Uterus (tissue), 4 donors: Measurements from ENCODE around the gene HDGFL3. TPM values are rescaled to one million over a fixed set of nuclear protein-coding genes. Genes with fewer than 3 reads are reported as not detected.

Experiments used
- DNase-seq, 2 donors: peaks; one replicate each; pipeline ENCODE4 v3.0.0-alpha.2; 2019 to 2020
- H3K27ac ChIP-seq, 2 donors: fragments of 200-600 bp; sonication (generic); 1 replicate in 1 of 2; 2 replicates in 1 of 2; pipeline ENCODE4 v1.5.1; 2016 to 2018
- H3K27me3 ChIP-seq, 2 donors: fragments of 200-600 bp; sonication (generic); one replicate each; pipeline ENCODE4 v1.5.1; 2018 to 2019; ENCODE audit warnings: control low read depth in 1 of 2
- H3K36me3 ChIP-seq, 2 donors: fragments of 200-600 bp; sonication (generic); one replicate each; pipeline ENCODE4 v1.5.1; 2019; ENCODE audit warnings: control low read depth in 1 of 2
- H3K4me1 ChIP-seq, 2 donors: fragments of 200-600 bp; sonication (generic); one replicate each; pipeline ENCODE4 v1.5.1; 2018 to 2019; ENCODE audit warnings: control low read depth in 1 of 2
- H3K4me3 ChIP-seq, 2 donors: fragments of 200-600 bp; sonication (generic); 1 replicate in 1 of 2; 2 replicates in 1 of 2; pipeline ENCODE4 v1.5.1; 2018 to 2019; ENCODE audit warnings: mild to moderate bottlenecking in 1 of 2
- H3K9me3 ChIP-seq, 2 donors: fragments of 200-600 bp; sonication (generic); one replicate each; pipeline ENCODE4 v1.5.1; 2019; ENCODE audit warnings: control low read depth in 1 of 2
- POLR2A ChIP-seq, 2 donors: fragments of 450-650 bp; IDR thresholded peaks; one replicate each; pipeline ENCODE4 v1.6.1; 2016; ENCODE audit warnings: antibody characterized with exemption in 2 of 2, mild to moderate bottlenecking in 1 of 2, moderate library complexity in 1 of 2
- intact Hi-C: fragments of 100-400 bp; cut with DNase I; formaldehyde crosslinking; loops from one replicate; pipeline ENCODE4 v1.15.1; 2023; ENCODE audit warnings: low total_unique reads
- total RNA-seq, 4 donors: library from RNA; depleted of rRNA in 3 of 4; stranded (reverse); fragments of >200 nt in 3 of 4; gene quantifications; one replicate each; pipeline versions ENCODE4 v1.1.0 to v1.2.4, GENCODE V29; 2014 to 2023
- TF ChIP-seq, protein P1 (sequence below), 4 experiments: fragments of 200-600 bp in 2 of 4; fragments of 450-650 bp in 2 of 4; sonication (generic) in 2 of 4; IDR thresholded peaks; one replicate each; pipeline ENCODE4 v1.5.1; 2016 to 2019; ENCODE audit warnings: antibody characterized with exemption in 4 of 4, mild to moderate bottlenecking in 2 of 4, moderate library complexity in 1 of 4
- donor health status: DM: yes; HTN: yes; CAD: no.

The HDGFL3 gene
- total RNA-seq, 4 donors from 2014 or later, result 12.8 to 70.9 (median 38.1) TPM

DNA sequence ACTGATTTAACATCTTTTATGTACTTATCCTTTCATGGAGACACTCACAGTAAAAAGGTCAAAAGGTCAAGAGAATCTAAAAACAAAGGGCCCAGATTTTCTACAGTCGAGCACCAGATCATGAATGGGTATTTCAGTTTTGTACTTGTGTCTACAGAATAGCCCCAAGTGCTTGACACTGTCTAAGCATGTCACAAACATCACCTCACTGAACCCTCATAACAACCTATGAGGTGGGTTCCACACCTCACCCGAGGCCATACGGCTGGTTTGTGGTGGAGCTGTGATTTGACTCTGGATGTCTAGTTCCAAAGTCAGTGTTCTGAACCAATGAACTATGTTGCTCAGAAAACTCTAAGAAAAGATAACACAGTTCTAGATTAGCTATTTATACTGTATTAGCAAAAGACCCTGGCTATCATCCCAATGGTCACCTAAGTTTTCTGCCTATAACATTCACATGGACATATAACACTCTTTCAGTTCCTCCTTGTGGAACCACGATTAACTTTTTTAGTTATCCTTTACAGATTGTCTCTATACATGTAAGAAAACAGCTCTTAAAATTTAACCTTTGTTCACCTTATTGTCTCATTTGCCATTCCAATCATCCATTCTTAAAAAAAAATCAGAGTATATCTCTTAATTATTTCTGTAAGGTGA lies 74.6 kb downstream of the HDGFL3 start:
- DNase-seq, result no peak
- Histone ChIP-seq H3K9me3 (no peaks in the 10 kb centered on the region), H3K27ac (no peak overlapping the region), H3K4me3 (no peak overlapping the region), H3K4me1 (no peaks in the 10 kb centered on the region), H3K36me3 (no peaks in the 10 kb centered on the region), H3K27me3 (no peaks in the 10 kb centered on the region)
- TF ChIP-seq, protein P1, sequence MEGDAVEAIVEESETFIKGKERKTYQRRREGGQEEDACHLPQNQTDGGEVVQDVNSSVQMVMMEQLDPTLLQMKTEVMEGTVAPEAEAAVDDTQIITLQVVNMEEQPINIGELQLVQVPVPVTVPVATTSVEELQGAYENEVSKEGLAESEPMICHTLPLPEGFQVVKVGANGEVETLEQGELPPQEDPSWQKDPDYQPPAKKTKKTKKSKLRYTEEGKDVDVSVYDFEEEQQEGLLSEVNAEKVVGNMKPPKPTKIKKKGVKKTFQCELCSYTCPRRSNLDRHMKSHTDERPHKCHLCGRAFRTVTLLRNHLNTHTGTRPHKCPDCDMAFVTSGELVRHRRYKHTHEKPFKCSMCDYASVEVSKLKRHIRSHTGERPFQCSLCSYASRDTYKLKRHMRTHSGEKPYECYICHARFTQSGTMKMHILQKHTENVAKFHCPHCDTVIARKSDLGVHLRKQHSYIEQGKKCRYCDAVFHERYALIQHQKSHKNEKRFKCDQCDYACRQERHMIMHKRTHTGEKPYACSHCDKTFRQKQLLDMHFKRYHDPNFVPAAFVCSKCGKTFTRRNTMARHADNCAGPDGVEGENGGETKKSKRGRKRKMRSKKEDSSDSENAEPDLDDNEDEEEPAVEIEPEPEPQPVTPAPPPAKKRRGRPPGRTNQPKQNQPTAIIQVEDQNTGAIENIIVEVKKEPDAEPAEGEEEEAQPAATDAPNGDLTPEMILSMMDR (IDR thresholded peaks at IDR 0.05), result no peak
- TF ChIP-seq POLR2A (IDR thresholded peaks at IDR 0.05), result no peak
- intact Hi-C loops, result no loop called here

DNA sequence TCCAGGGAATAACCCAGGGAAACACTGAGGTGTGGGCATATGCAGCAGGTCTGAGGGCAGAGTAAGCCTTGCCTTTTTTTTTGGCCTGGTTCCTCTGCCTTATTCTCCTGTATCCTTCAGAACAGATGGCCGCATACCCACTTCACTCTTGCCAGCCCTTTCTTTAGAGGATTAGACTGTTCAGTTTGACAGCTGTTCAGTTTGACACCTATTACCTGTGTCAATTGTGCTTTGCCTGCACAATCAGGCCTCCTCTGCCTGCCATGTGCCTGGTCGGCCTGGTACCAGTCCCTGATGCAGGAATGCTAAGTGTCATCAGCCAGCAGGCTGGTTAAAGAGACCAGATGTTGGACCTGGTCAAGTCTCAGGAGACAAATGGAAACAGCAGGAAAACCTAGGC lies 77.8 kb downstream of the HDGFL3 start:
- DNase-seq, result no peak
- TF ChIP-seq, protein P1 (IDR thresholded peaks at IDR 0.05), result no peak
- no peak for TF ChIP-seq POLR2A (IDR thresholded peaks at IDR 0.05)
- no peak overlapping the region for H3K27ac ChIP-seq
- H3K27me3 ChIP-seq, result no peaks in the 10 kb centered on the region
- H3K36me3 ChIP-seq, result no peaks in the 10 kb centered on the region
- intact Hi-C loops, result no loop called here
- H3K9me3 ChIP-seq, result no peaks in the 10 kb centered on the region
- H3K4me1 ChIP-seq, result no peaks in the 10 kb centered on the region
- no peak overlapping the region for H3K4me3 ChIP-seq

DNA sequence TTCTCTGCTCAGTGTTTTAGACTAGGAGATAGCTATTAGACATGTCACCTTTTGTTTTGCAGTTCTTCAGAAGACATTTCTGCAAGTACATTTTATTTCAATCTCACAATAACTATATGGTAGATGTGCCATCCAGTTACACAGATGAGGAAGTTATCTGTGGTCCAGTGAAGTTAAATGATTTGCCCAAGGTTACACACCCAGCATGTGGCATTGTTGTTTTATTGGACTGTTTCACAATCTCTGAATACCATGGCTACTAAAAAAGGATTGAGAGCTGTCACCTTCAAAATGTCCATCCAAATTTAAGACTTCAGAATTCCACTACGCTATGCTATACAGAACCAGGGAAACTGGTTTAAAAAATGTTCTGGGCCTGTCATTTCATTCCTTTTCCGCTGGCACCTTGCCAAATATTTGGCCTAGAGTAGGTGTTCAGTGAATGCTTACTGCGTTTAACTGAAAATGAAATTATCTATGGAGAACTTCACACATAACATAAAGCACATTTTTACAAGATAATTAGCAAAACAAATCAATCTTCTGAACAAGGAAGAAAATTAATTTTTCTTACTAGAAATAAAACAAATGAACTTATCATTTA lies 80.0 kb downstream of the HDGFL3 start:
- Histone ChIP-seq H3K27ac (no peak overlapping the region), H3K4me3 (no peak overlapping the region), H3K9me3 (no peaks in the 10 kb centered on the region), H3K36me3 (no peaks in the 10 kb centered on the region), H3K27me3 (no peaks in the 10 kb centered on the region), H3K4me1 (no peaks in the 10 kb centered on the region)
- TF ChIP-seq, protein P1 (IDR thresholded peaks at IDR 0.05), result no peak
- TF ChIP-seq POLR2A (IDR thresholded peaks at IDR 0.05), result no peak
- intact Hi-C loops, result no loop called here
- DNase-seq, result no peak

DNA sequence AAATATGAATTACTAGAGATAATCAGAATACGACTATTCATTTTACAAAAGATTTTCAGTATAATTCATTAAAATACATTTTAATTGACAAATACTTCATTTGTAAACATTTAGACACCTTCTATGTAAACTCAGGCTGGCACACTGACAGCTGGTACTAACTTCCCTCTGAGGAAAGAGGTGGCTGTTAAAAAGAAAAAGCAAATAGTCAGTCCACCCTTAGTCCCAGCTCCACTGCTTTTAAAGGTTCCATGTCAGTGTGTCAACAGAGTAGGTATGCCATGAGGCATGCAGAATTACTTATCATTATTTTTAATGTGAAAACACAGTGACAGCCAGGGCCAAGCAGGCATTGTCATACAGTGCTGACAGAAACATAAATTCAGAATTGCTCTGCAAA lies 84.1 kb downstream of the HDGFL3 start:
- TF ChIP-seq POLR2A (IDR thresholded peaks at IDR 0.05), result no peak
- TF ChIP-seq, protein P1 (IDR thresholded peaks at IDR 0.05), result no peak
- DNase-seq, result no peak
- H3K27ac ChIP-seq, result no peak overlapping the region
- H3K4me3 ChIP-seq, result no peak overlapping the region
- H3K9me3 ChIP-seq, result no peaks in the 10 kb centered on the region
- H3K4me1 ChIP-seq, result no peaks in the 10 kb centered on the region
- H3K36me3 ChIP-seq, result no peaks in the 10 kb centered on the region
- intact Hi-C loops, result no loop called here
- no peaks in the 10 kb centered on the region for H3K27me3 ChIP-seq

DNA sequence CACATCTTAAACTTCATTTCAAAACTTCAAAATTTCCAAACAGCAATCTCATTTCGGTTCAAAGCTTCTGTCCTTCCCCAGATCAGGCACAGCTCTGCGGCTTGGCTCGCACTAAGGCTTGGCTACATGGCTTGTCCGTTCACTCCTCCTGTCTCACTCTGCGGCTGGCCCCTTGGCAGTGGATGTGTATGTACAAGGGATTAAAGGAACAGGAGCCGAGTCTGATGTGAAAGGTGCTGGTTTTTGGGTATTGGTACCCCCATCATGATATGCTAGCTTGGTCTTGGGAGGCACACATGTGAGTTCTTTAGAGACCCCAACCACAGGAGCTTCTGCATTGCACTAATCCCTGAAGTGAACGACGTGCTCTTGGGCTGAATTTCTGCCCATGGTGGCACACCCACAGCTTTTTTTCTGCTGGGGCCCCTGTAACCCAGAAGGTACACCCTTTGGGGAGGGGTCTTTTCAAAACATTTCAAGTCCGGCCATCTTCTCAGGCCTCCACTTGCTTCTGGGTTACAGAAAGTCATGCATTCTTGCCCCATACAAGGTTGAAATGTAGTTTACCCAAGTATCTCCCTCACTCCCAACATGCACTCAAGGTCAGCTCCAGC lies 87.5 kb downstream of the HDGFL3 start:
- H3K27me3 ChIP-seq, result no peaks in the 10 kb centered on the region
- H3K9me3 ChIP-seq, result no peaks in the 10 kb centered on the region
- H3K4me1 ChIP-seq, result no peaks in the 10 kb centered on the region
- no peak overlapping the region for H3K27ac ChIP-seq
- H3K4me3 ChIP-seq, result no peak overlapping the region
- H3K36me3 ChIP-seq, result no peaks in the 10 kb centered on the region
- DNase-seq, result no peak
- TF ChIP-seq, protein P1 (IDR thresholded peaks at IDR 0.05), result no peak
- TF ChIP-seq POLR2A (IDR thresholded peaks at IDR 0.05), result no peak
- intact Hi-C loops, result no loop called here
